H1 (cell line): ENCODE measurements around the gene MAP1B. TPM values are rescaled to one million over a fixed set of nuclear protein-coding genes. Genes with fewer than 3 reads are reported as not detected.

Experiments used
- CBX5 ChIP-seq: fragments of 300-800, 300-1000 bp; sonication (generic); IDR thresholded peaks from 2 replicates; pipeline ENCODE4 v1.7.1; 2016; ENCODE audit warnings: antibody characterized with exemption, low read length, low read depth
- EP300 ChIP-seq, 2 experiments: IDR thresholded peaks; 1 replicate in 1 of 2; 2 replicates in 1 of 2; pipeline ENCODE4 v1.6.1; 2011 to 2012; ENCODE audit warnings: low read depth in 2 of 2, low read length in 2 of 2, mild to moderate bottlenecking in 2 of 2, borderline replicate concordance in 1 of 2, inconsistent platforms in 1 of 2, moderate library complexity in 1 of 2
- NRF1 ChIP-seq: IDR thresholded peaks from 2 replicates; pipeline ENCODE4 v1.6.1; 2011; ENCODE audit warnings: mild to moderate bottlenecking, low read depth, low read length, improper control_type of control experiment
- SIX5 ChIP-seq: IDR thresholded peaks from 2 replicates; pipeline ENCODE4 v1.6.1; 2011; ENCODE audit warnings: mild to moderate bottlenecking, low read depth, low read length
- YY1 ChIP-seq: IDR thresholded peaks from 2 replicates; pipeline ENCODE4 v1.6.1; 2011; ENCODE audit warnings: low read depth, mild to moderate bottlenecking, low read length
- polyA plus RNA-seq, 7 experiments: library from polyadenylated mRNA; depleted of rRNA in 3 of 7; stranded (reverse) in 5 of 7; unstranded in 2 of 7; fragments of >200 nt in 5 of 7; fragments of 200-250 nt in 2 of 7; gene quantifications; 1 replicate in 5 of 7; 2 replicates in 1 of 7; 4 replicates in 1 of 7; pipeline versions ENCODE4 v1.2.1 to v1.2.3, GENCODE V29; 2011 to 2013; ENCODE audit warnings: missing spikeins in 2 of 7, mixed read lengths in 2 of 7
- total RNA-seq: library from RNA; stranded (reverse); fragmentation: NEBNext Ultra II Directional; extraction: Animal tissue kit (Norgen Biotek cat#: 25700); gene quantifications from 2 replicates; pipeline ENCODE4 v1.2.1, GENCODE V29; 2021

Gene MAP1B
- total and polyA plus RNA-seq, 2 of the 8 experiments (the other 6 are each of a cell fraction or from before 2014, with no cell fraction given) = 24.5 to 120 TPM

- TF ChIP-seq SIX5 (no peak), CBX5 (no peak), YY1 (no peak), NRF1 (no peak), EP300 (IDR thresholded peaks at IDR 0.05; ENCODE audit: borderline replicate concordance in 1 of 2, low read depth in 2 of 2, low read length in 2 of 2) (no peak)
Measured at GRCh38 chr5:72221541-72221940, 114.3 kb downstream of the MAP1B start (continued).
